Stimulated activated CD4-positive, alpha-beta T cell treated with anti-CD3 and anti-CD28 coated beads, Interleukin-2, amount 100 ng/mL, for 24 hours (primary cell): ENCODE measurements around the gene PVALEF.
"Not testable (repeated sequence)": the region's sequence is repeated elsewhere in the genome, so short reads cannot be mapped to it uniquely, and the experiment has no call there.

Experiments
- DNase-seq, 2 donors: peaks; one replicate each; pipeline ENCODE4 v3.0.0-alpha.2; 2020

Gene PVALEF

GRCh38 chr17:81147701-81148100 lies 17.6 kb upstream of the PVALEF start:
- no peak for DNase-seq

GRCh38 chr17:81148571-81148970 lies 16.7 kb upstream of the PVALEF start:
- DNase-seq, result no peak

GRCh38 chr17:81148986-81149533 lies 16.2 kb upstream of the PVALEF start:
- DNase-seq, result no peak

- no peak for DNase-seq
These were observed 14.8 kb upstream of the PVALEF start for GRCh38 chr17:81150377-81151077.

- DNase-seq, result no peak
These were observed 14.0 kb upstream of the PVALEF start for GRCh38 chr17:81151278-81151677.

GRCh38 chr17:81152288-81152828 lies 12.9 kb upstream of the PVALEF start:
- no peak for DNase-seq

- DNase-seq, result no peak
These were observed 11.9 kb upstream of the PVALEF start for GRCh38 chr17:81153340-81153803.

GRCh38 chr17:81154016-81154415 lies 11.3 kb upstream of the PVALEF start:
- DNase-seq, result not testable (repeated sequence)

- DNase-seq, result no peak
These were observed 10.3 kb upstream of the PVALEF start for GRCh38 chr17:81154961-81155360.

GRCh38 chr17:81156866-81157805 lies 8.2 kb upstream of the PVALEF start:
- DNase-seq, result no peak

GRCh38 chr17:81157848-81158687 lies 7.2 kb upstream of the PVALEF start:
- DNase-seq, result no peak

GRCh38 chr17:81158688-81159590 lies 6.4 kb upstream of the PVALEF start:
- DNase-seq, result no peak

GRCh38 chr17:81159611-81160265 lies 5.6 kb upstream of the PVALEF start:
- DNase-seq, result no peak

- no peak for DNase-seq
These were observed 5.0 kb upstream of the PVALEF start for GRCh38 chr17:81160306-81160705.

- DNase-seq, result no peak
These were observed 4.4 kb upstream of the PVALEF start for GRCh38 chr17:81160747-81161453.

- no peak for DNase-seq
These were observed 3.8 kb upstream of the PVALEF start for GRCh38 chr17:81161536-81161935.

GRCh38 chr17:81161972-81162371 lies 3.3 kb upstream of the PVALEF start:
- no peak for DNase-seq

GRCh38 chr17:81162491-81162890 lies 2.8 kb upstream of the PVALEF start:
- DNase-seq, result no peak

- DNase-seq, result no peak
These were observed 2.1 kb upstream of the PVALEF start for GRCh38 chr17:81163051-81163695.
